Stimulated activated CD4-positive, alpha-beta T cell treated with anti-CD3 and anti-CD28 coated beads, Interleukin-1b, Interleukin-23, amount 100 ng/mL, for 1 hour (primary cell): ENCODE measurements around the gene DIRAS2.
"Not testable (repeated sequence)": the region's sequence is repeated elsewhere in the genome, so short reads cannot be mapped to it uniquely, and the experiment has no call there.

Source experiments
- DNase-seq, 2 donors: peaks; one replicate each; pipeline ENCODE4 v3.0.0-alpha.2; 2020; ENCODE audit warnings: low read depth in 2 of 2

Gene DIRAS2, protein sequence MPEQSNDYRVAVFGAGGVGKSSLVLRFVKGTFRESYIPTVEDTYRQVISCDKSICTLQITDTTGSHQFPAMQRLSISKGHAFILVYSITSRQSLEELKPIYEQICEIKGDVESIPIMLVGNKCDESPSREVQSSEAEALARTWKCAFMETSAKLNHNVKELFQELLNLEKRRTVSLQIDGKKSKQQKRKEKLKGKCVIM

DNA sequence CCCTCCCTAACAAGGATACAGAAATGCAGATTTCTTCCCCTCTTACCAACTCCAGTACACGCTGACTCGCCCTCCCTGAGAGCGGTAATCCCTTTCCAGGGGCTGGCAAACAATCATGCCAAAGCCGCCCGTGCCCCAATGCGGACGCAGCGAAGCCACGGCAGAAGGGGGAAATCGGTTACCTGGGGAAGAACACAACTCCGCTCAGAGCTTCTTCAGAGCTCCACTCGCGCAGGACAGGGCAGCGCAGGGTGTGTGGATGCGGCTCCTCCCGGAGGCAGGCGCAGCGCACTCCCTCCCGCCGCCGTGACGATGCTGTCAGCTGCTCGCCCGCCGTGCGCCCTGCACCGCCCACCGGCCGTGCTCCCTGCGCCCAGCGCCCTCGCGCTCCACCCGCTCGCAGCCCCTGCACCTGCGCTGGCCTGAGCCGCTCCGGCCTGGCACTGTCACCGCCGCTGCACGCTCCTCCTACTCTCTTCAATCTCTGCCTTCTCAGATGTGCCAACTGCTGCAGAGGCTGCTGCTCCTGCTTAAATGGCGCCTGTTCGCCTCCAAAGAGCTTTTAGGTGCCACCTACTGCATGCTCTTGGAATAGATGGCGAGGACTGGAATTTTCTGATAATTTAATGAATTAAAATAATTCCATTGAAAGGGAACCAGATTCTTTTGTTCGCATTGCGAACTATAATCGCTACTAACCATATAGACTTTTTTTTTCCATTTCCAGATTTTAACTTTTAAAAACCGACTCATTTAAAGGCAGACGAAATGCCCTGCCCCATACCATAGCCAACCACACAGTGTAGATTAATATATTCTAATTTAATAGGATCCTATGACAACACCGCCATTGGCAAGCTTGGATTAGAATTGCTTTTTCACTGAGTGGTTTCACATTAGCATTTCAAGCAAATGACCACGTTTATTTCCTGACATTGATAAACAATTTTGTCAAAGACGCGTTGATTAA lies at the start of gene DIRAS2:
Gene DIRAS2 (minus strand): TSS at position 255 of the 970 bp plus-strand sequence. CDS start 28,997 bp downstream, outside the sequence.
- DNase-seq: no peak

DNA sequence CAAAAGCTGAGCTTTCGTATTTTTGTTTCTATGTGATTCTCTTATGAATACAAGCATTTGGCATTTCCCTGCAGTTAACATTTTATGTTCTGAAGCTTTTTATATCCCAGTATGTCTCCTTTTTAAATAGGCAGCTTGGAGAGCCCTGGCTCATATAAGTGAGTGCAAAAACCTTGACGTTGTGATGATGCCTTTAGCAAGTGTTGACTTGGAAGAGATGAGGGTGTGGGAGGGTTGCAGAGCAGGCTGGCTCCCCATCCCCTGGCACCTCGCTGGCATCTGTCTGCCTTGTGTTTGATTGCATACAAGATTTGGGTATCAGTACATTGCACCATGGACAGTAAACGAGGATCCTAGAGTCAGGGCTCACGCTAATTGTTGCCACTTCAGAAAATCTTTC lies 42.1 kb upstream of the DIRAS2 start:
- DNase-seq: no peak

GRCh38 chr9:90684106-90684505 lies 41.5 kb upstream of the DIRAS2 start:
- DNase-seq: no peak

DNA sequence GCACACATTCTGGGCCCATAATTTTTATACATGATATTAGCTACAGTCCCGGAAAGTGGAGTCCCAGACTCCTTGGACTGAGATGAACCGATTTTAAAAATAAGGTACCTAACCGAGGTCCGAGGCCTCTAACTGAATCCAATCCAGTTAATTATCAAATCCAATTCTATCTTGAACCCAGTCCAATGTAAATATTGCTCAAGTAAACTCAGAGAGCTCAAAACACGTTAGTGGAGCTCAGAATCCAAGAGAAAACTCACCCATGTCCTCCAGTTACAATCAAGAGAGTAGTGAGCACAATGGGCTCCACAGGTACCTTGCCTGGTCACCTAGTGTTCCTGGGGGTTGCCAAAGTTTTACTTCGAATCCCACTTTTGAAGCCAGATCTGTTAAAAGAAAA lies 37.9 kb upstream of the DIRAS2 start:
- DNase-seq: no peak

GRCh38 chr9:90665072-90665471 lies 22.4 kb upstream of the DIRAS2 start:
- DNase-seq: no peak

DNA sequence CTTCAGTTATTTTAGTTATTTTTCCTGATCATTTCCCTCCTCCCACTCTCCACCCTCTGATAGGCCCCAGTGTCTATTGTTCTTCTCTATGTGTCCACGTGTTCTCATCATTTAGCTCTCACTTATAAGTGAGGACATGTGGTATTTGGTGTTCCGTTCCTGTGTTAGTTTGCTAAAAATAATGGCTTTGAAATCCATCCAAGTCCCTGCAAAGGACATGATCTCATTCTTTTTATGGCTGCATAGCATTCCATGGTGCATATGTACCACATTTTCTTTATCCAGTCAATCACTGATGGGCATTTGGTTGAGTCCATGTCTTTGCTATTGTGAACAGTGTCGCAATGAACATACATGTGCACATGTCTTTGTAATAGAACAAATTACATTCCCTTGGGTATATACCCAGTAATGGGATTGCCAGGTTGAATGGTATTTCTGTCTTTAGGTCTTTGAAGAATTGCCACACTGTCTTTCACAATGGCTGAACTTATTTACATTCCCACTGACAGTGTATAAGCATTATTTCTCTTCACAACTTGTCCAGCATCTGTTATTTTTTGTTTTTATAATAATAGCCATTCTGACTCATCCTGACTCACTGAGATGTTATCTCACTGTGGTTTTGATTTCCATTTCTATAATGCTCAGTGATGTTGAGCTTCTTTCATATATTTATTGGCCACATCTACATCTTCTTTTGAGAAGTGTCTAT lies 17.2 kb upstream of the DIRAS2 start:
- DNase-seq: no peak

- no peak for DNase-seq
Measured at GRCh38 chr9:90658783-90659182, 16.2 kb upstream of the DIRAS2 start.

DNA sequence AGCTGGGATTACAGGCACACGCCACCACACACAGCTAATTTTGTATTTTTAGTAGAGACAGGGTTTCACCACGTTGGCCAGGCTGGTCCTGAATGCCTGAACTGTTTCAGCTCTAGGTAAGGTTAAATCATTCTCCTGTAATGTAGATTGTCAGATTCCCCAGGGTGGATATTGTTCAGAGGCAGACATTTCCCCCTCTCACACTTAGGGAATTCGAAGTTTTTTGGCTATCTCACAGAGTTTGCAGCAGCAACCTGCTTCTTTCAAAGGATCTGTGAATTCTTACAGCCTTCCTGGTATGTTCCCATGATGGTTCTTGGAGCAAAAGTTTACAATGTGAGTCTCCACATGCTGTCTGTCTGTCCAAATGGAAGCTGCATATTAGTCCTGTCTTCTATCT lies 15.6 kb upstream of the DIRAS2 start:
- DNase-seq: no peak

DNA sequence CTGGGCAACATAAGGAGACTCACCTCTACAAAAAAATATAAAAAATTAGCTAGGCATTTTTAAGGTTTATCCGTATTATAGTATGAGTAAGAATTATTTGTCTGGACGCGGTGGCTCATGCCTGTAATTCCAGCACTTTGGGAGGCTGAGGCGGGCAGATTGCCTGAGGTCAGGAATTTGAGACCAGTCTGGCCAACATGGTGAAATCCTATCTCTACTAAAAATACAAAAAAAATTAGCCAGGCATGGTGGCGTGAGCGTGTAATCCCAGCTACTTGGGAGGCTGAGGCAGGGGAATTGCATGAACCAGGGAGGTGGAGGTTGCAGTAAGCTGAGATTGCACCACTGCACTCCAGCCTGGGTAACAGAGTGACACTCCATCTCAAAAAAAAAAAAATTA lies 14.3 kb upstream of the DIRAS2 start:
- DNase-seq: not testable (repeated sequence)

DNA sequence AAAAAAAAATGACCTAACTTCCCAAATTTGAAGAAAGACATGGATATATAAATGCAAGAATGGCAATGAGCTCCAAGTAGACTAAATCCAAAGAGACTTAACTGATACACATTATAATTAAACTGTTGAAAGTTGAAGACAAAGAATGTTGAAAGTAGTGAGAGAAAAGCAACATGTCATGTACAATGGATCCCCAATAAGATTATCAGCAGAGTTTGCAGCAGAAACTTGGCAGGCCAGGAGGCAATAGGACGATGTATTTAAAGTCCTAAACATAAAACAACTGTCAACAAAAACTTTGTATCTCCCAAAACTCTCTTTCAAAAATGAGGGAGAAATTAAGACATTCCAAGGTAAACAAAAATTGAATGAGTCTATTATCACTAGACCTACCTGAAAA lies 8.6 kb upstream of the DIRAS2 start:
- no peak for DNase-seq

- DNase-seq: no peak
Measured at GRCh38 chr9:90647843-90648242, 5.2 kb upstream of the DIRAS2 start.

DNA sequence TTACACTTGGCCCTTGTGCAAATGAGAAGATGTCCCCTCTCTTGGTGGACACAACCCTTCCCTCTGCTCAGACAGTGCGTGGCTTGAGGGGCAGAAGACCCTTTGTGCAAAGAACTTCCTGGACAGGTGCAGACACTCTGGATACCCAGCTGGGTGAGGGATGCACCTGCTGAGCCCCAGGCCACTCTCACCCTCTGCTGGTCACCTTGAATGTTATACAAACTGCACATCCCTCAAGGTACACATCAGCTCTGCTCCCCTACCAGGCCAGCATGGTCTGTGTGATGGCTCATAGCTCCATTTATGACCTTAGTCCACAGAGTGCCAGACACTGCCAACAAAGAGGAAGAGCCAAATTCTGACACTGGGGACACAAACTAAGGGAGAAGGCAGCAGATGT lies 3.1 kb upstream of the DIRAS2 start:
- DNase-seq: no peak

- DNase-seq: no peak
Measured at GRCh38 chr9:90641884-90642487, 638 bp downstream of the DIRAS2 start.

DNA sequence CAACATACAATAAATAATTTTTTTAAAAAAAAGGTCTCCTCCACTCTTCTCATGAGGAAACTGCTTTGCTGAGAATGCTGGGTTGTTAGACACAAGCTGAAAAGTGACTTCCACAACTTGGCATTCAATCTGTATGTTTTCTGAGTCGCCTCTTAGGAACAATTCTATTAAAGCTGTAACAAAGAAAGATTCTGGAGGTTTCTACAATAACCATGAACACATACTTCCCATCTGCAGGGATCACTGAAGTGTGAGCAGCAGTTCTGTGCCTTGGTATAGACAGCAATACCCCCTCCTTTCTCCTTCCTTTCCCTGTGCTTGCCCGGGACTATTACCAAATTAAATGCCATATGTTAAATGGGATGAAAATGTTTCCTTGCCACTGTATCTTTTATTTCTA lies 1.5 kb downstream of the DIRAS2 start:
- no peak for DNase-seq

DNA sequence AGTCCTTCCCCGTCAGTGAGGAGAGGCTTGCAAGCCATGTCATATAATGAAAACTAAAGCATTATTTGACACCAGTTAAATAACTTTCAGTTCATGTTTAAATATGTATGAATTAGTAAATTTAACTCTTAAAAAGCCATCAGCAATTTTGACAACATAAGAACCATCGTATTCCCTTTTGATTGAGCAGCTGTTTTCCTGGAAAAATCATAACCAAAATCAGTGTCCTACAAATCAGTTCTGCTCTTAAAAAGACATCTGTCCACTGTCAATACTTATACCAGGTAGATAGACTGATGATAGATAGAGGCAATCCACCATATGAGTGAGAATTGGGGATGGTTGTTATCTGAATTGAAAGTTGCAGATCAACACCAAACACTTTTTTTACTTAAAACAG lies 2.3 kb downstream of the DIRAS2 start:
- DNase-seq: no peak

- DNase-seq: no peak
Measured at GRCh38 chr9:90637626-90638025, 5.0 kb downstream of the DIRAS2 start.

DNA sequence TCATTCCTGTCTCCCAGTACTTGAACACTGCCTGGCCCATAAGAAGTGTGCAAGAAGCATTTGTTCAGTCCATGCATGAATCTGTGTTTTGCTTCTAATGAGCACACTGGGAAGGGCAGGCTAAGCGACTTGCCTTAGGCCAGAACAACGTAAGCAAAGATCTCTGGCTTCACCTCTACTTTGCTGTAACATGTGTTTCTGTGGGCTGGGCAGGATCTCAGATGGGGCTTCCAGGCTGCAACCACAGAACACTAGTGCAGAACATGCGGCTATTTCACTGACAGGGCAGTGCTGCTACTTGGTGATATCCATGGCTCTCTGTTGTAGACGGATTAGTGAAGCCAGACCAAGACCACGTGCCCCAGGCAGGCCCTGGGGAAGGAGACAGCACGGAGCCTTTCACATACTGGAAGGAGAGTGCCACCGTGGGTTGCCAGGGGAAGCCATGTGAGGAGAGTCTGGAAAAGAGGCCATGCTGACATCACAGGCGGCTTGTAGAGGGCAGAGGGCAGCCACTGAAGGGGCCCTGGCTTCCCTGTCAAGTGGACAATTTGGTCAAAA lies 9.9 kb downstream of the DIRAS2 start:
- DNase-seq: no peak

GRCh38 chr9:90631964-90632363 lies 10.7 kb downstream of the DIRAS2 start:
- no peak for DNase-seq

GRCh38 chr9:90629991-90630390 lies 12.6 kb downstream of the DIRAS2 start:
- DNase-seq: no peak

GRCh38 chr9:90629354-90629753 lies 13.3 kb downstream of the DIRAS2 start:
- DNase-seq: no peak

DNA sequence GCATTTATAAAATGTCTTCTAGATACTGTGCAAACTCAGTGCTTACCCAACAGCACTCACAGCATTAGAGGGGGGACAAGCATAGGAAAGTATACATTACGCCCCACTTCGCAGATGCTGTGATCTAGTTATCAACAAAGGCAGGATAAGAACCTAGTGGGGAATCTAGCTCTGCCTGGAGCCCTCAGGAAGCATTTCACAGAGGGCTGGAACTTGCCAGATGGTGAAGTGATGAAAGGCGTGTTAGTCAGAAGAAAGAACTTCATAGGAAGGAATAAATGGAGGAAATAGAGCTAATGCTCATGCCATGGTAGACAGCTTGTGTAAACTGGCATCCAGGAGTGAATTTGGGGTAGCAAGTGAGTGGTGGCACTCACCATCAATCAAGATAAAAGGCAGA lies 25.8 kb downstream of the DIRAS2 start:
- no peak for DNase-seq

DNA sequence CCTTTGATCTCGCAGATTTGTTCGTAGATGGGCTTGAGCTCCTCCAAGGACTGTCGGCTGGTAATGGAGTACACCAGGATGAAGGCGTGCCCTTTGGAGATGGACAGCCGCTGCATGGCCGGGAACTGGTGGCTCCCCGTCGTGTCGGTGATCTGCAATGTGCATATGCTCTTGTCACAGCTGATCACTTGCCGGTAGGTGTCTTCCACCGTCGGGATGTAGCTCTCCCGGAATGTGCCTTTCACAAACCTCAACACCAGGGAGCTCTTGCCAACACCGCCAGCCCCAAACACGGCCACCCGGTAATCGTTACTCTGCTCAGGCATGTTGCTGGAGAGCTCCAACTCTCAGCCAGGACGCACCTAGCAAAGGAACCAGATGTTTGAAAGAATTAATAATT lies 29.1 kb downstream of the DIRAS2 start:
- no peak for DNase-seq
